ENCODE results near the gene SSH3. TPM values are rescaled to one million over a fixed set of nuclear protein-coding genes. Genes with fewer than 3 reads are reported as not detected.
A peak's percentile ranks its signal among the peaks of the same experiment; 100 is the strongest.

The SSH3 gene
- total RNA-seq, 2 donors from 2014 or later: 23.5 to 26.2 TPM

DNA sequence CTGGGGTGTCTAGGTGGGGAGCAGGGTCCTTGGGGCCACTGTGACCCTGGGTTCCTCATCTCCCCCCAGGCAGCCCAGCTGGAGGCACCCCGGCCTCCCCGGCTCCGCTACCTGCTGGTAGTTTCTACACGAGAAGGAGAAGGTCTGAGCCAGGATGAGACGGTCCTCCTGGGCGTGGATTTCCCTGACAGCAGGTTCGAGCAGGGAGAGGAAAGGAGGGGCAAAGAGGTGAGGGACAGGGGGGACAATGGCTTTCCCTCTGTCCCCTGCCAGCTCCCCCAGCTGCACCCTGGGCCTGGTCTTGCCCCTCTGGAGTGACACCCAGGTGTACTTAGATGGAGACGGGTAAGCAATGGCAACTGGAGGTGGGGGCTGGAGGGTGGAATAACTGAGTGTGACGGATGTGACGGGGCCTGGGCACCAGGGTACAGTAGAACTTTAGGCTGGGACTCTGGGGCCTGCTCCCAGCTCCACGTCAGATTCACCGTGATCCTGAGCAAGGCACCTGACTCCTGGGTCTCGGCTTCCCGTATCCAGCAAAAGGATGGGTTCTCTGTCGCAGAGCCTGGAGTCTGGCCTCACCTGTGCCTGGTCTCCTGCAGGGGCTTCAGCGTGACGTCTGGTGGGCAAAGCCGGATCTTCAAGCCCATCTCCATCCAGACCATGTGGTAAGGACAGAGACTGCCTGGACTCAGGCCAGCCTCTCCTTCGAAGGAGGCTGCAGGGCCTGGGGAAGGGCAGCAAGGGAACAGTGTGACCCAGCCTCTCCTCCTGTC lies 3.6 kb downstream of the SSH3 start:
- DNase-seq (ENCODE audit: low spot score): peak; percentile 52
- intact Hi-C loops (cut with DNase I): no loop called here

DNA sequence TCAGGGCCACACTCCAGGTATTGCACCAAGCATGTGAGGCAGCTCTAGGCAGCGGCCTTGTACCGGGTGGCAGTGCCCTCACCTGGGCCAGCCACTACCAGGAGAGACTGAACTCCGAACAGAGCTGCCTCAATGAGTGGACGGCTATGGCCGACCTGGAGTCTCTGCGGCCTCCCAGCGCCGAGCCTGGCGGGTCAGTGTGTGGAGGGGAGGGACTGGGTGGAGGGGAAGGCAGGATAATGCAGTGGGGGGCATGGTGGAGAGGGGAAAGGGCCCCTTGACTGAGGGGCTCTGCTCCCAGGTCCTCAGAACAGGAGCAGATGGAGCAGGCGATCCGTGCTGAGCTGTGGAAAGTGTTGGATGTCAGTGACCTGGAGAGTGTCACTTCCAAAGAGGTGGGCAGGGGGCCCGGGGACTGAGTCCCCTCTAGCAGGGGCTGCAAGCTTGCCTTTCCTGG lies 4.2 kb downstream of the SSH3 start:
- intact Hi-C loops (cut with DNase I): no loop called here
- DNase-seq (ENCODE audit: low spot score): peak; percentile 71

DNA sequence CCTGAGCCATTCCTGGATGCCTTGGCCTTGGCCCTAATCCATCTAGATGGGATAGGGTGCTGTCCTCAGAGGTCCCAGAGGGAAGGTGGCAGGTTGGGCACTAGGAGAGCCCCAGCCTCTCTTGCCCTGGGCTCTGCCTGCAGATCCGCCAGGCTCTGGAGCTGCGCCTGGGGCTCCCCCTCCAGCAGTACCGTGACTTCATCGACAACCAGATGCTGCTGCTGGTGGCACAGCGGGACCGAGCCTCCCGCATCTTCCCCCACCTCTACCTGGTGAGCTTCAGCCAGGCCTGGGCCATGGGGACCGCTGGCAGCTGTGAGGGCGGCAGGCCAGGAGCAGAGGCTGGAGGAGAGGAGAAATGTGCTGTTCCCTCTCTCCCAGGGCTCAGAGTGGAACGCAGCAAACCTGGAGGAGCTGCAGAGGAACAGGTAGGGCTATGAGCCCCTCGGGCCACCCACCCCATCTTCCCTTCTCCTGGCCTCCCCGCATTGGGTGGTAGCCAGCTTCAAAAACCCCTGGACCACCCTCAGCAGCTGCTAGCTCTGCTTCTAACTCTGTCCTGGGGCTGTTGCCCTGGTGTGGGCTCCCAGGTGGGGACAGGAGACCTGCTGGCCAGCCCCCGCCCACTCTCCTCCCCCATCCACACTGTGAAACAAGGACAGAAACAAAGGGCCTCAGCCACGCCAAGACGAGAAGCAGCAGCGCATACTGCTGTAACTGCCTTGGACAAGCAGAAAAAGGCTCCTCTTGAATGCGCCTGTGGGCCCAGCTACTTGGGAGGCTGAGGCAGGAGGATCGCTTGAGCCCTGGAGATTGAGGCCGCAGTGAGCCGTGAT lies 4.9 kb downstream of the SSH3 start:
- peak; percentile 76 for DNase-seq (ENCODE audit: low spot score)
- intact Hi-C loops (cut with DNase I): no loop called here

DNA sequence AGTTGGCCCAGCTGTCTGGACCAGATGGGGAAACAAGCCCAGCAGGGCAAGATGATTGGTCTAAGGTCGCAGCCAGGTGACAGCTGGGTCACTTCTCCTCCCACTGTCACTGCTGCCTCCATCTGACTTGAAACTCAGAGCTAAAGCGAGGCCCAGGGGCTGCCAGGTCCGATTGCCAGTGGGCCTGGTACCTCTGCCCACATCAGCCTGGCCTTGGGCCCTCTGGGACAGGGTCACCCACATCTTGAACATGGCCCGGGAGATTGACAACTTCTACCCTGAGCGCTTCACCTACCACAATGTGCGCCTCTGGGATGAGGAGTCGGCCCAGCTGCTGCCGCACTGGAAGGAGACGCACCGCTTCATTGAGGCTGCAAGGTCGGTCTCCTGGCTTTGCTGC lies 5.8 kb downstream of the SSH3 start:
- intact Hi-C loops (cut with DNase I): no loop called here
- DNase-seq (ENCODE audit: low spot score): peak; percentile 66

DNA sequence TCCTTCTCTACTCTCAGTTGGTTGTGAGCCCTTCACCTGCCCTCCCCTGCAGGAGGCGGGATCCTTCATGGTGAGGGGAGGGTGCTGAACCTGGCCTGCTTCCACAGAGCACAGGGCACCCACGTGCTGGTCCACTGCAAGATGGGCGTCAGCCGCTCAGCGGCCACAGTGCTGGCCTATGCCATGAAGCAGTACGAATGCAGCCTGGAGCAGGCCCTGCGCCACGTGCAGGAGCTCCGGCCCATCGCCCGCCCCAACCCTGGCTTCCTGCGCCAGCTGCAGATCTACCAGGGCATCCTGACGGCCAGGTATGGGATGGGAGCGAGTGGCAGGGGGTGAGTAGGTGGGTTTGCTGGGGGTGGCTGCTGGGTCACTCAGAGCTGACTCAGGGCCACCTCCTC lies 6.3 kb downstream of the SSH3 start:
- peak; percentile 73 for DNase-seq (ENCODE audit: low spot score)
- intact Hi-C loops (cut with DNase I): no loop called here

DNA sequence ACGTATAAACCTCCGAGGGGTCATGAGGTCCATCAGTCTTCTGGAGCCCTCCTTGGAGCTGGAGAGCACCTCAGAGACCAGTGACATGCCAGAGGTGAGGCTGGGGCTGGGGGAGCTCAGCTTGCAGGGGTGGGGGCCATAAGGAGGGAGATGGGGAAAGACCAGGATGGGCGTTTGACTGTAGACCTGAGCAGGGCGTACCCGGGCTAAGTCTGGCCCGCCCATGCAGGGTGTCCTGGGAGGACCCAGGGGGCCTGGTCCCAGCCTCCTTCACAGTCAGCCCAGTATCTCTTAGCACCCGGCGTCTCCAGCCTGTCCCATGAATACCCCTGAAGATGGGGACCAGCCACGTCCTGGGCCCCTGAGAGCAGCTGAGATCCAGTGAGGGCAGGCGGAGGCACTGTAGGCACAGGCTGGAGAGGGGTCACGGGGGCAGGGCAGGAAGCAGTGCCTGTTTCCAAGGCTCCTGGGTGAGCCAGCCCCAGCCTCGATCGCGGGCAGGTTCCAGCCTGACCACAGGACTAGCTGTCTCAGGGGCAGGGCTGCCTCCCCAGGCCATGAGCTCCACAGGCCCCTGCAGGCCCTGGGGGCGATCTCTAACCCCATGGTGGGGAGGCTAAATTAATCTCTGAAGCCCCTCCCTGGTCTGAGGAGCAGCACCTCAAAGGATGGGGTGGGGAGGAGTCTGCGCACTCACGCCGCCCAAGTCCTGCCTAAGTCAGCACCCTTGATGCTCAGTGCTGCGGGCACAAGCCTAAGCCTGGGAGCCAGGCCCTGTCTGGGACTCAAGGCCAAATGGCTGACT lies 7.1 kb downstream of the SSH3 start:
- intact Hi-C loops (cut with DNase I): no loop called here
- peak; percentile 74 for DNase-seq (ENCODE audit: low spot score)

DNA sequence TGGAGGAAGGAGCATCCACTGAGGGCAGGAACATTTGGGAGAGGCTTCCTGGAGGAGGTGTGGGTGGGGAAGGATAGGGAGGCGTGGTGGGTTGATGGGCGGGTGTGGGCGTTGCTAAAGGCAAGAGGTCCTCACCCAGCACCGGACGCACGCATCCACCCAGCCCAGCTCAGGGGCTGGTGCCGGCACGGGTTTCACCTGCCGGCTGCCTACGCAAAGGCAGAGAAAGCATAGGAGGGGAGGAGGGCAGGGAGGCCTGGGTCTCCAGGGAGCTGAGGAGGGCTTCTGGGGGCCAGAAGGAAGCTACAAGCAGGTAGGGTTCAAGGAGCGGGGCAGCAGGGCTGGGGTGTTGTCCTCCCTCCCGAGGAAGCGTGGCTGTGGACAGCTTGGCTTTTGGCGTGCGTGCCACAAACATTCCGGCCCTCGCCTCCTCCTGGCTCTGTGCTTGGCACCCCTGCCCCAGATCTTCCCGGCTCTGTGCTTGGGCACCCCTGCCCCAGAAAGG lies 7.8 kb downstream of the SSH3 start:
- DNase-seq (ENCODE audit: low spot score): peak; percentile 76

DNA sequence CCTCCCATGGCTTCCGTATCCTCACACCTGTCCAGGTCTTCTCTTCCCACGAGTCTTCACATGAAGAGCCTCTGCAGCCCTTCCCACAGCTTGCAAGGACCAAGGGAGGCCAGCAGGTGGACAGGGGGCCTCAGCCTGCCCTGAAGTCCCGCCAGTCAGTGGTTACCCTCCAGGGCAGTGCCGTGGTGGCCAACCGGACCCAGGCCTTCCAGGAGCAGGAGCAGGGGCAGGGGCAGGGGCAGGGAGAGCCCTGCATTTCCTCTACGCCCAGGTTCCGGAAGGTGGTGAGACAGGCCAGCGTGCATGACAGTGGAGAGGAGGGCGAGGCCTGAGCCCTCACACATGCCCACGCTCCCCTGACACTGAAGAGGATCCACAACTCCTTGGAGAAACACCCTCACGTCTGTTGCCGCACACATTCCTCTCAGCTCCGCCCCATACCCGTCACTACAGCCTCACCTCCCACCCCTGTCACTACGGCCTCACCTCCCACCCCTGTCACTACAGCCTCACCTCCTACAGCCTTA lies 8.3 kb downstream of the SSH3 start:
- no peak for DNase-seq (ENCODE audit: low spot score)
- intact Hi-C loops (cut with DNase I): no loop called here

More for the DNA sequence above, 7.8 kb downstream of the SSH3 start:
- intact Hi-C loops (cut with DNase I): no loop called here

DNA sequence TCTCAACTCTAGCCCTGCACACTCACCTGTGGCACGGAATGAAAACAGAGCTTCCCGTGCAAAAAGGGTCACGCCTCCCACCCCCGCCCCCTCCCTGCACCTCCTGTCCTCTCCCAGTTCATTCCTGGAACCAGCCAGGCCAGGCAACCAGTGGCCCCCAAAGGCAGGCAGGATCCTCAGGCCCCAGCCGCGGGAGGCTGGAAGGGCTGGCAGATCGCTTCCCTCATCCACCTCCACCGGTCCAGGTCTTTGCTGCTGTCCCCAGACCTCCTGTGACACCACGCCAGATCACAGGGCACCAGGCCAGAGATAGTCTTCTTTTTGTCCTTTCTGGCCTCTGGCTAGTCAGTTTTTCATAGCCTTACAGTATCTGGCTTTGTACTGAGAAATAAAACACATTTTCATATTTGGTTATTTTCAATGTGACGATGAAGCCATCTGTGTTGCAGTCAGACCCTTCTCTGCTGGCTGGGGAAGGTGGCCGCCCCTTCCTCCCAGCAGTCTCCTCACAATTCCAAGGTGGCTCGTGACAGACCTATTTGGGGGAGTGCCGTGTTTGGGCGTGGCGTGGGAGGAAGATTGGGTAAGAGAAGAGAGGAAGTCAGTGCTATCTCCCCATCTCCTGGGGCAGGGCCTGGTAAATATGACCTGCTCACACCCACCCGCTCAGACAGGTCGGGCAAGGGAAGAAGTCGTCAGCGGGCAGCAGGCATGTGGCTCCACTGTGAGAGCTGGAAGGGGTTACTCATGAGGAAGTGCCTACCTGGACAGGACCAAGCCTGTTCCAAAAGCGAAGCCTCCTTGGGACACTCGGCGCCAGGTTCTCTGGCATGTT lies 9.1 kb downstream of the SSH3 start:
- intact Hi-C loops (cut with DNase I): no loop called here
- DNase-seq (ENCODE audit: low spot score): peak; percentile 81

DNA sequence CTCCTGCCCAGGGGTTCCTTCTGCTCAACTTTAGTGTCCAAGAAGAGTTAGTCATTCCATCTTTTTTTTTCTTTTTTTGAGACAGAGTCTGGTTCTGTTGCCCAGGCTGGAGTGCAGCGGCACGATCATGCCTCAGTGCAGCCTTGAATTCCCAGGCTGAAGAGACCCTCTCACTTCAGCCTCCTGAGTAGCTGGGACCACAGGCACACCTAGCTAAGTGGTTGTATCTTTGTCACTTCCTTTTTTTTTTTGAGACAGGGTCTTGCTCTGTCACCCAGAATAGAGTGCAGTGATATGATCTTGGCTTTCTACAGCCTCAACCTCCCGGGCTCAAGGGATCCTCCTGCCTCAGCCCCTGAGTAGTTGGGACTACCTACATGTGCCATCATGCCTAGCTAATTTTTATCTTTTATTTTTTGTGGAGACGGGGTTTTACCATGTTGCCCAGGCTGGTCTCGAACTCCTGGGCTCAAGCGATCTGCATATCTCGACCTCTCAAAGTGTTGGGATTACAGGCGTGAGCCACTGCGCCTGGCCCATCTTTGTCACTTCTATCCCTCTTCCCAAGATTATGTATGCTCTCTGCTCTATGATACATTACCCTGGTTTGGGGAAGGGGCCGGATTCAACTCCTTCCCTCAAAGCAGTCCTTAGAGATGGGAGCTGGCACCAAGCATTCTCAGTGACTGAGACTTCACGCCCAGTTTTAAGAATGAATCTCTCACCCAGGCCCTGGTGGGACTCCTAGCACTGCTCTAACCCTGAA lies 10.0 kb downstream of the SSH3 start:
- peak; percentile 31 for DNase-seq (ENCODE audit: low spot score)
- intact Hi-C loops (cut with DNase I): no loop called here

DNA sequence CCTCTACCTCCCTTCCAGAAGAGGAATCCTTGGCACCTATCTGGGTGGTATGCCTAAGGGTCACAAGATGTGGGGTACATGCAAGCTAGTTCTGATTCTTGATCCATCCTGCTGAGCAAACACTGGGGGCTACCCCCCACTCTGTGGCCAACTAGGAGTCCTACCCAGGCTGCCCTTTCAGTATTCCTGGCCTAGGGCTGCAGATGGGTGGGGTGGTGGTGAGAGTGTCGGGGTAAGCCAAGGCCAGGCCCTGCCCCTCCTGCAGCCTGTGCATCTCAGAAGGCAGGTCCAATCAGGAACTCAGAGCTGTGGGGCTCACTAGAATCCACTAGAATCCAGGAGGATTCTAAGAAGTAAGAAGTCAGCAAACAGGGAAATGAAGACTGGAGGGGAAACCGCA lies 10.9 kb downstream of the SSH3 start:
- intact Hi-C loops (cut with DNase I): no loop called here
- peak; percentile 64 for DNase-seq (ENCODE audit: low spot score)

DNA sequence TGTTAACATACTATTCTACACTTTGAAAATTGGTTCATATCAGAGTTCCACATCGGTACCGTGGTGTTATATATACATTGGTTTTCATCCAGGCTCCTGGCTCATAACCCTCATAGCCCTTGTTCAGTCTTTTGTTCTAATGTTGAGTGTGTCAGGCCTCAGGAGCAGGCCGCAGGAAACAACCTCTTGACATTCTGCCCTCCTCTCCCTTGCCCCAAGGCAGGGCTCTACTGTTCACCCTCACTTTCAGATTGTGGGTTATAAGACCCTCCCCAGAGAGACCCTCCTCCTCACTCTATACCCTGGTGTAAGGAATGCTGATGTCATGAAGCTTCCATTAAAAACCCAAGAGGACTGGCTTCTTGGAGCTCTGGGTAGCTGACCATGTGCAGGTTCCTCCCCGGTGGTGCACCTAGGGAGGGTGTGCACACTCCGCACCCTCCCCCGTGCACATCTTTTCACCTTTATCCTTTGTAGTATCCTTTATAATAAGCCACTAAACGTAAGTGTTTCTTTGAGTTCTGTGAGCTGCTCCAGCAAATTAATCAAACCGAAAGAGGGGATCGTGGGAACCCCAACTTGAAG lies 12.1 kb downstream of the SSH3 start:
- intact Hi-C loops (cut with DNase I): loop anchor here in 1 of 2 donors (5.0 kb wide), 1 partner anchor 233 kb away; no protein-coding TSS in a partner anchor
- peak; percentile 22 for DNase-seq (ENCODE audit: low spot score)

DNA sequence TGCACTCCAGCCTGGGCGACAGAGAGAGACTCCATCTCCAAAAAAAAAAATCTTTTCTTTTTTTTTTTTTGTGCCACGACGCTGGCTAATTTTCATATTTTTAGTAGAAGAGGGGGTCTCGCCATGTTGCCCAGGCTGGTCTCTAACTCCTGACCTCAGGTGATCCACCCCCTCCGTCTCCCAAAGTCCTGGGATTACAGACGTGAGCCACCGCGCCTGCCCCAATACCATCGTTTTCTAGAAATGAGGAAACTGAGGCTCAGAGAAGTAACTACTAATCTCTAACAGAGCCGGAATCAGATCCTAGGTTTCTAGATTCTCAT lies 13.5 kb downstream of the SSH3 start:
- DNase-seq (ENCODE audit: low spot score): no peak
- intact Hi-C loops (cut with DNase I): loop anchor here (2.0 to 5.0 kb wide), 2 partner anchors 54 to 235 kb away; no protein-coding TSS in a partner anchor

DNA sequence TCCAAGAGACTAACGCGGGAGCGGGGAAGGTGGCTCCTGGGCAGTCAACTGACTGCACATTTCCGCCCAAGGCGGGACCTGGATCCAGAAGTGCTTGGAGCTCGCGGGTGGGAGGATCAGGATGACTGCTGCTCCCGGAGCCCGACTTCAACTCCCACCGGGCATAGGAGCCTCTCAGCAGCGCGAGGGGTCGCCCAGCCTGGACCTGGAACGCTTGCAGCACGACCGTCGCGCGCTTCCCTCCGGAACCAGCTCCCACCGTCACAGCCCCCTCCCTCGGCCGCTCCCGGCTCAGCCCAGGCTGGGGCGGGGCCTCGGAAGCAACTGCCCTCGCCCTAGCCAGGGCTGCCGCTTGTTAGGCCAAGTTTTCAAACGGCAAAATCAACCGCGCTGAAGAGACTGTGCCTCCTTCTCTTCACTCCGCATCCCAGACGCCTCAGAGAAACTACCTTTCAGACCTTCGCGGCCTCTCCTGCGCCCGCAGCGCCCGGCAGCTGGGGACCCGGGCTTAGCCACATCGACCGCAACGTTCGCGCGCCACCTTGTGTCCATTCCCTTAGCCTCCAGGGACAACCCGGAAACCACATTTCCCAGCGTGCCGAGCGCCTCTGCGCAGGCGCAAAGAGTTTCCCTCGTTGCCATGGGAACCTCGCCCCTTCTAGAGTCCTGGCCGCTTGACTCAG lies 14.0 kb downstream of the SSH3 start:
- peak; percentile 99 for DNase-seq (ENCODE audit: low spot score)
- intact Hi-C loops (cut with DNase I): loop anchor here (2.0 to 5.0 kb wide), 2 partner anchors 55 to 235 kb away; no protein-coding TSS in a partner anchor

DNA sequence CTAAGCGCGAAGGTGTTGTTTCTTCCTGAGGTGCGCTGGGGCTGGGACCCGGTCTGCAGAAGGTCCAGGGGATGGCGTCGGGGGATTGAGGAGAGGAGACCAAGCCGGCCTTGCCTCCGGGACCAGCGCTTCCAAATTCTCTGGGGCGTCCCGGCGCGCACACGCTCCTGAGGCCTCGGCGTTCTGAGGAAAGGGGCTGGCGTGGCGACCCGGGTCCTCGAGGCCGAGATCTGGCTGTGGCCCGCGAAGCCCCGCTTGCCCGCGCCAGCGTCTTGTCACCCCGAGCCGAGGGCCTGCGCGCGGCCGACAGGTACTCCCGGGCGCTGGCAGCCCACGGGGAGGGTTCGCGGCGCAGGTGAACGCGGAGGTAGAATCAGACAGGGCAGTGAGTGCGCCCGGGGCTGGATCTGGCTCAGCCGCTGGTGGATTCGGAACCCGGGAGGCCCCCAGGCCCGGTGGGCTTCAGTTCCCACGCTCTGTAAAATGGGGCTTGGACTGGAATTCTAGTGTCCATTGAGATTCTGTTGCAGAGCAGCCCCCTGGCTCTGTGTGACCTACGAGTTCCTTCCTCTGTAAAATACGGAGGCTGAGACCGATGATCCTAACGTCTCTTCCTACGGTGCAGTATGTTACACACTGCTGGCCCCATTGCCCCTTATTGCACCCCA lies 14.7 kb downstream of the SSH3 start:
- peak; percentile 87 for DNase-seq (ENCODE audit: low spot score)
- intact Hi-C loops (cut with DNase I): loop anchor here (2.0 to 5.0 kb wide), 3 partner anchors 53 to 236 kb away; no protein-coding TSS in a partner anchor

DNA sequence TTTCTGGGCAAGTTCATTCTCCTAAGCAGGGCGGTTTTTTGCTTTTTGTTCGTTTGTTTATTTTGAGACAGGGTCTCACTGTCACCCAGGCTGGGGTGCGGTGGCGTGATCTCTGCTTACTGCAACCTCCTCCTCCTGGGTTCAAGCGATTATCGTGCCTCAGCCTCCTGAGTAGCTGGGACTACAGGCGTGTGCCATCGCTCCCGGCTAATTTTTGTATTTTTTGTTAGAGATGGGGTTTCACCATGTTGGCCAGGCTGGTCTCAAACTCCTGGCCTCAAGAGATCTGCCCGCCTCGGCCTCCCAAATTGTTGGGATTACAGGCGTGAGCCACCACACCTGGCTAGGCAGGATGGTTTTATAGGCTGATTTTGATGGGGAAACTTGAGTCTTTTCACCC lies 15.5 kb downstream of the SSH3 start:
- intact Hi-C loops (cut with DNase I): loop anchor here in 1 of 2 donors (2.0 to 5.0 kb wide), 2 partner anchors 54 to 237 kb away; no protein-coding TSS in a partner anchor
- DNase-seq (ENCODE audit: low spot score): peak; percentile 65
